Measurements from ENCODE around the gene SKI. TPM values are rescaled to one million over a fixed set of nuclear protein-coding genes. Genes with fewer than 3 reads are reported as not detected.

SKI gene
- total and polyA plus RNA-seq, 2 of the 8 experiments (the other 6 are each of a cell fraction or from before 2014, with no cell fraction given) = 8.3 to 87.6 TPM

GRCh38 chr1:2315674-2316450 is 87.7 kb downstream of the SKI start:
- H4K5ac ChIP-seq (ENCODE audit: insufficient read length, low read depth, low read length) = peak overlapping the region; percentile 80
- WGBS, 2 experiments (ENCODE audit: extremely low coverage in 1 of 2, insufficient coverage in 1 of 2, insufficient read length in 1 of 2, insufficient replicate concordance in 2 of 2, low coverage in 1 of 2, low lambda C conversion rate in 2 of 2, missing lambda C conversion rate in 1 of 2) = 85% methylated on average over 12 of the region's 21 CpGs; no CpG with 5 or more reads in 1 of the 2 experiments
- no peaks in the 10 kb centered on the region; the same call in 1 of the 2 replicates for H3K23me2 ChIP-seq (ENCODE audit: low read depth, low read length)
- H3K36me3 ChIP-seq (ENCODE audit: control insufficient read depth in 2 of 4, insufficient read depth in 4 of 4, low read length in 3 of 4) = no peaks in the 10 kb centered on the region
- no peak for DNase-seq (ENCODE audit: low read depth in 1 of 2, low spot score in 2 of 2)
- no peaks in the 10 kb centered on the region for H3K79me2 ChIP-seq (ENCODE audit: control insufficient read depth in 1 of 2, insufficient read depth in 2 of 2, low read length in 2 of 2)
- ChIA-PET POLR2A (ENCODE audit: partially characterized antibody) (interaction anchor here (0.8 to 2.1 kb wide), 9 partner anchors 9 to 121 kb away, joined by 3 to 5 read pairs (median 4); partner anchors contain the start of gene FAAP20), CTCF (ENCODE audit: partially characterized antibody) (interaction anchor here (0.6 to 4.2 kb wide), 27 partner anchors 9 to 228 kb away, joined by 3 to 22 read pairs (median 5); partner anchors contain the start of gene FAAP20)
- H2BK5ac ChIP-seq (ENCODE audit: low read depth, low read length) = peak overlapping the region; percentile 90; the same call in 1 of the 2 replicates
- H2BK12ac ChIP-seq (ENCODE audit: low read depth, low read length) = peak overlapping the region; percentile 85; the same call in 1 of the 2 replicates
- H2BK20ac ChIP-seq (ENCODE audit: low read length) = peak overlapping the region; percentile 72; the same call in 1 of the 2 replicates
- H3K18ac ChIP-seq (ENCODE audit: extremely low read depth, low read length) = peak overlapping the region; percentile 81
- H4K20me1 ChIP-seq (replicated peaks in 1 of 2; ENCODE audit: control insufficient read depth in 1 of 2, insufficient read depth in 2 of 2, low read length in 2 of 2) = peaks cover 2 to 3% of the 10 kb centered on the region in 2 experiments
- no peaks in the 10 kb centered on the region for H3K27me3 ChIP-seq (replicated peaks in 1 of 4; ENCODE audit: control insufficient read depth in 3 of 4, extremely low read depth in 1 of 4, insufficient read depth in 3 of 4, low read length in 3 of 4)
- peak overlapping the region; percentile 78 for H3K4ac ChIP-seq (replicated peaks; ENCODE audit: insufficient read length, low read depth, low read length)
- H2BK120ac ChIP-seq (replicated peaks; ENCODE audit: low read depth, low read length) = no peak overlapping the region
- peak overlapping the region; percentile 95 for H4K8ac ChIP-seq (ENCODE audit: extremely low read depth, insufficient read depth, low read length)
- H3K27ac ChIP-seq (ENCODE audit: low read depth, low read length) = peak overlapping the region; percentile 34; the same call in 1 of the 2 replicates
- H2AFZ ChIP-seq (ENCODE audit: low read length) = no peak overlapping the region
- no peak overlapping the region for H3K14ac ChIP-seq (ENCODE audit: insufficient read length)
- peak overlapping the region; percentile 12 to 58; a peak in 3 of 4 replicates for H3K4me2 ChIP-seq (ENCODE audit: insufficient read depth in 1 of 2, low read depth in 2 of 2, low read length in 2 of 2)
- H3K9ac ChIP-seq (replicated peaks in 1 of 4; ENCODE audit: extremely low read depth in 1 of 4, low read depth in 3 of 4, low read length in 3 of 4) = peak overlapping the region in 2 of 4 experiments; percentile 34 to 47; a peak in 2 of 7 replicates
- no peak overlapping the region for H3K23ac ChIP-seq (ENCODE audit: insufficient read length)
- H2AK5ac ChIP-seq (ENCODE audit: low read depth, low read length) = peak overlapping the region; percentile 54; the same call in 1 of the 2 replicates
- FAIRE-seq = no peak
- H3K56ac ChIP-seq (replicated peaks; ENCODE audit: insufficient read length, low read depth, low read length) = no peak overlapping the region
- H3K79me1 ChIP-seq (ENCODE audit: low read depth, low read length) = peaks cover 3% of the 10 kb centered on the region; the same call in 1 of the 2 replicates
- H2BK15ac ChIP-seq (ENCODE audit: low read length) = peak overlapping the region; percentile 46; the same call in 1 of the 2 replicates
- peaks cover 7 to 40% (median 31%) of the 10 kb centered on the region in 4 experiments for H3K4me1 ChIP-seq (replicated peaks in 1 of 4; ENCODE audit: control insufficient read depth in 3 of 4, insufficient read depth in 4 of 4, low read length in 3 of 4)
- peak overlapping the region; percentile 85 for H4K91ac ChIP-seq (replicated peaks; ENCODE audit: insufficient read length, low read length)
- H3K9me3 ChIP-seq (ENCODE audit: insufficient read depth in 2 of 2, low read depth in 1 of 2, low read length in 1 of 2) = no peaks in the 10 kb centered on the region
- peak overlapping the region in 1 of 4 experiments; percentile 53; a peak in 2 of 8 replicates for H3K4me3 ChIP-seq (ENCODE audit: extremely low read depth in 1 of 4, insufficient read depth in 2 of 4, low read depth in 3 of 4, low read length in 4 of 4)
- TF ChIP-seq CHD2 (IDR thresholded peaks at IDR 0.05; ENCODE audit: low read length) (no peak), TAF1 (IDR thresholded peaks at IDR 0.05; ENCODE audit: low read depth, low read length) (no peak), POU5F1 (IDR thresholded peaks at IDR 0.05; ENCODE audit: low read depth, low read length) (no peak), FOSL1 (IDR thresholded peaks at IDR 0.05; ENCODE audit: insufficient read depth, low read depth, low read length) (no peak), CEBPB (IDR thresholded peaks at IDR 0.05; ENCODE audit: low read depth, low read length) (no peak), NANOG (IDR thresholded peaks at IDR 0.05; ENCODE audit: insufficient read depth, low read depth, low read length, poor library complexity, severe bottlenecking) (no peak), CHD1 (IDR thresholded peaks at IDR 0.05; ENCODE audit: low read depth, low read length) (no peak), KDM4A (IDR thresholded peaks at IDR 0.05; ENCODE audit: low read depth, low read length, severe bottlenecking) (no peak), TEAD4 (IDR thresholded peaks at IDR 0.05; ENCODE audit: low read depth, low read length) (no peak), SAP30 (IDR thresholded peaks at IDR 0.05; ENCODE audit: insufficient read depth, insufficient replicate concordance, low read length) (no peak), TAF7 (optimal IDR thresholded peaks at IDR 0.05; ENCODE audit: borderline replicate concordance, low read depth, low read length) (no peak), SRF (IDR thresholded peaks at IDR 0.05; ENCODE audit: low read depth, low read length) (no peak)

All from H1 (cell line).